ENCODE measurements around the gene SLC30A7.
"Not testable (repeated sequence)": the region's sequence is repeated elsewhere in the genome, so short reads cannot be mapped to it uniquely, and the experiment has no call there.

The SLC30A7 gene

DNA sequence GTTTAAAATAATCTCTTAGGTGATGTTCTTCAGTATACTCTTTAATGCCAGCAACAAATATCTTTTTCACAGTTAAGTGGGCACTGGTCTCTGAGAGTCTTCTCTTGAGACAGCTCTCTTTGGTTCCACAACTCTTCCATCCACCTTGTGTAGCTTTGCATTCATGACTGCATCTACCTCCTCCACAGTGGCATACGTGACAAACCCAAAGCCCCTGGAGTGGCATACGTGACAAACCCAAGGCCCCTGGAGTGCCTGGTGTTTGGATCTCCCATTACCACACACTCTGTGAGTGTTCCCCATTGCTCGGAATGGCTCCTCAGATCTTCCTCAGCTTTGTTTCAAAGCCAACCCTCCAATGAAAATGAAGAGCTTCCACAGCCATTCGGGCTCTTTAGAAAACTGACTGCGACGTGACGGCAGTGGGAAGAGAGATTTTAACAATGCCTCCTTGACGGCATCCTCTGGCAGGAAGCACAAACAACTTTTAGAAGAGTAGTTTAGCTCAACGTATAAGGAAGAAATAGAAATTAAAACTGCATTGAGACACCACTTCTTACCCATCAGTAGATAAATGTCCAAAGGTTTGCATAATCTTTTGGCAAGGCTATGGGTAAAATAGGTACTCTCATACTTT is 45.8 kb downstream of the SLC30A7 start:
- Mint-ChIP-seq H3K36me3 (ENCODE audit: low read depth) (peaks cover 88% of the 10 kb centered on the region), H3K27me3 (peaks cover 4% of the 10 kb centered on the region), H3K27ac (peak overlapping the region; percentile 100), H3K4me1 (ENCODE audit: low read depth) (peaks cover 42% of the 10 kb centered on the region), H3K9me3 (peaks cover 16% of the 10 kb centered on the region), H3K4me3 (peak overlapping the region; percentile 85)

DNA sequence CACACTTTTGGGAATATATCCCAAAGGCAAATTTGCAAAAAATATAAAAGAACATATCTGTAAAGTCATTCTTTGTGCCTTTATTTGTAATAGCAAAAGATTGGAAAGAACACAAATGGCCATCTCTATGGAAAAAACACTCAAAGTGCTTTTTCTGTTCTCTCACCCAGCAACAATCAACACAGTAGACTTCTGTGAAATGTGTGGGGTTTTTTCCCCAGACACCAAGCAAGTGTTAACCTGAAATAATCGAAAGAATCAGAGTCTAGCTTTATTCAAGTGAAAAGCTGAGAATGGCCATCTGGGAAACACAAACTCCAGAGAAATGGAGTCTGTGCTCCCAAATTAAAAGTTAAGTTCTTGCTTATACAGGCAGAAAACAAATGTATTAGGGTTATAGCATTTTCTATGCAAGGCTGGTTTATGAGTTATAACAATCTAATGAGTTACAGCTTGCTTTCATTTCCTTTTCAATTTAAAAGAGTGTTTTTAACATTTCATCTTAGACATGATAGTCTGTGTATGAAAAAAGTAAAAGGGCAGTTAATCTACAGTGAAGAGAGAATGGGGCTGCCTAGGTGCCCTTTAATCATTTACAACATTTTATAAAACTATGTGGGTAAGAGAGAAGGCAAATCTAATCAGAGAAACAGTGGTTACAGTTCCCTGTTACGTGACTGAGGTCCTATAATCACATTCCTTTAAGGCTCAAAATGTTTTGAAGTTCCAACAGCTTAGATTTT is 46.6 kb downstream of the SLC30A7 start:
- Mint-ChIP-seq H3K9me3 (peaks cover 21% of the 10 kb centered on the region), H3K27me3 (peaks cover 4% of the 10 kb centered on the region), H3K36me3 (ENCODE audit: low read depth) (peaks cover 89% of the 10 kb centered on the region), H3K27ac (no peak overlapping the region), H3K4me1 (ENCODE audit: low read depth) (peaks cover 47% of the 10 kb centered on the region), H3K4me3 (no peak overlapping the region)

DNA sequence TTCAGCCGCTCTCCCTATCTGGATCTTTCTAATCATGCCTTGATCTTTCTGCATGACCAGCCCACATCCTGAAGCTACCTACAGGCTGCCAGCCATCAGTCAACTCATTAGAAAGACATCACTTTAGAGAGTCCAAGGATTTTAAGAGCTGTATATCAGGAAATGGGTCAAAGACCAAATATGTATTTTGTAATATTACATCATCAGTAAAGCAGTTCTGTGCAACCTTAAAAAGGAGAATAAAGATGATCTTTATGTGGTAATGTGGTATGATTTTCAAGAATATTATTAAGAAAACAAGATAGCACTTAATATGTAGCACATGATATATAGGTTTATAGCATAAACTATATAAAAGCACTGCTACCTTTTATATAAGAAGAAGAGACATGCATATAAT is 47.6 kb downstream of the SLC30A7 start:
- Mint-ChIP-seq H3K27ac (no peak overlapping the region), H3K36me3 (ENCODE audit: low read depth) (peaks cover 89% of the 10 kb centered on the region), H3K27me3 (peaks cover 4% of the 10 kb centered on the region), H3K4me1 (ENCODE audit: low read depth) (peaks cover 58% of the 10 kb centered on the region), H3K9me3 (peaks cover 29% of the 10 kb centered on the region), H3K4me3 (no peak overlapping the region)

DNA sequence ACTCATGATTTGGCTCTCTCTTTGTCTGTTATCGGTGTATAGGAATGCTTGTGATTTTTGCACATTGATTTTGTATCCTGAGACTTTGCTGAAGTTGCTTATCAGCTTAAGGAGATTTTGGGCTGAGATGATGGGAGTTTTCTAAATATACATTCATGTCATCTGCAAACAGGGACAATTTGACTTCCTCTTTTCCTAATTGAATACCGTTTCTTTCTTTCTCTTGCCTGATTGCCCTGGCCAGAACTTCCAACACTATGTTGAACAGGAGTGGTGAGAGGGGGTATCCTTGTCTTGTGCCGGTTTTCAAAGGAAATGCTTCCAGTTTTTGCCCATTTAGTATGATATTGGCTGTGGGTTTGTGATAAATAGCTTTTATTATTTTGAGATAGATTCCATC is 50.2 kb downstream of the SLC30A7 start:
- H3K36me3 Mint-ChIP-seq (ENCODE audit: low read depth), result peaks cover 95% of the 10 kb centered on the region
- not testable (repeated sequence) for H3K4me3 Mint-ChIP-seq, H3K27ac Mint-ChIP-seq, H3K27me3 Mint-ChIP-seq
- H3K4me1 Mint-ChIP-seq (ENCODE audit: low read depth), result peaks cover 79% of the 10 kb centered on the region
- peaks cover 37% of the 10 kb centered on the region for H3K9me3 Mint-ChIP-seq

DNA sequence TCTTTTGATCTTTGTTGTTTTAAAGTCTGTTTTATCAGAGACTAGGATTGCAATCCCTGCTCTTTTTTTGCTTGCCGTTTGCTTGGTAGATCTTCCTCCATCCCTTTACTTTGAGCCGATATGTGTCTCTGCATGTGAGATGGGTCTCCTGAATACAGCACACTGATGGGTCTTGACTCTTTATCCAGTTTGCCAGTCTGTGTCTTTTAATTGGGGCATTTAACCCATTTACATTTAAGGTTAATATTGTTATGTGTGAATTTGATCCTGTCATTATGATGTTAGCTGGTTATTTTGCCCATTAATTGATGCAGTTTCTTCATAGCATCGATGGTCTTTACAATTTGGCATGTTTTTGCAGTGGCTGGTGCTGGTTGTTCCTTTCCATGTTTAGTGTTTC is 51.9 kb downstream of the SLC30A7 start:
- H3K9me3 Mint-ChIP-seq, result peaks cover 42% of the 10 kb centered on the region
- not testable (repeated sequence) for H3K27me3 Mint-ChIP-seq, H3K4me3 Mint-ChIP-seq
- H3K36me3 Mint-ChIP-seq (ENCODE audit: low read depth), result peaks cover 95% of the 10 kb centered on the region
- H3K27ac Mint-ChIP-seq, result peak overlapping the region; percentile 53
- peaks cover 78% of the 10 kb centered on the region for H3K4me1 Mint-ChIP-seq (ENCODE audit: low read depth)

DNA sequence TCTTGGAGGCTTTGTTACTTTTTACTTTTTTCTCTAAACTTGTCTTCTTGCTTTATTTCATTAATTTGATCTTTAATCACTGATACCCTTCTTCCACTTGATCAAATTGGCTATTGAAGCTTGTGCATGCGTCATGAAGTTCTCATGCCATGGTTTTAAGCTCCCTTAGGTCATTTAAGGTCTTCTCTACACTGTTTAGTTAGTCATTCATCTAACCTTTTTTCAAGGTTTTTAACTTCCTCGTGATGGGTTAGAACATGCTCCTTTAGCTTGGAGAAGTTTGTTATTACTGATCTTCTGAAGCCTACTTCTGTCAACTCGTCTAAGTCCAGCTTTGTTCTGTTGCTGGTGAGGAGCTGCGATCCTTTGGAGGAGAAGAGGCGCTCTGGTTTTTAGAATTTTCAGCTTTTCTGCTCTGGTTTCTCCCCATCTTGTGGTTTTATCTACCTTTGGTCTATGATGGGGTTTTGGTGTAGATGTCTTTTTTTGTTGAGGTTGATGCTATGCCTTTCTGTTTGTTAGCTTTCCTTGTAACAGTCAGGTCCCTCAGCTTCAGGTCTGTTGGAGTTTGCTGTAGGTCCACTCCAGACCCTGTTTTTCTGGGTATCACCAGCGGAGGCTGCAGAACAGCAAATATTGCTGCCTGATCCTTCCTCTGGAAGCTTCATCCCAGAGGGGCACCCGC is 53.0 kb downstream of the SLC30A7 start:
- H3K4me1 Mint-ChIP-seq (ENCODE audit: low read depth), result peaks cover 80% of the 10 kb centered on the region
- peaks cover 95% of the 10 kb centered on the region for H3K36me3 Mint-ChIP-seq (ENCODE audit: low read depth)
- H3K27me3 Mint-ChIP-seq, result not testable (repeated sequence)
- peak overlapping the region; percentile 42 for H3K4me3 Mint-ChIP-seq
- peaks cover 52% of the 10 kb centered on the region for H3K9me3 Mint-ChIP-seq
- H3K27ac Mint-ChIP-seq, result peak overlapping the region; percentile 85

DNA sequence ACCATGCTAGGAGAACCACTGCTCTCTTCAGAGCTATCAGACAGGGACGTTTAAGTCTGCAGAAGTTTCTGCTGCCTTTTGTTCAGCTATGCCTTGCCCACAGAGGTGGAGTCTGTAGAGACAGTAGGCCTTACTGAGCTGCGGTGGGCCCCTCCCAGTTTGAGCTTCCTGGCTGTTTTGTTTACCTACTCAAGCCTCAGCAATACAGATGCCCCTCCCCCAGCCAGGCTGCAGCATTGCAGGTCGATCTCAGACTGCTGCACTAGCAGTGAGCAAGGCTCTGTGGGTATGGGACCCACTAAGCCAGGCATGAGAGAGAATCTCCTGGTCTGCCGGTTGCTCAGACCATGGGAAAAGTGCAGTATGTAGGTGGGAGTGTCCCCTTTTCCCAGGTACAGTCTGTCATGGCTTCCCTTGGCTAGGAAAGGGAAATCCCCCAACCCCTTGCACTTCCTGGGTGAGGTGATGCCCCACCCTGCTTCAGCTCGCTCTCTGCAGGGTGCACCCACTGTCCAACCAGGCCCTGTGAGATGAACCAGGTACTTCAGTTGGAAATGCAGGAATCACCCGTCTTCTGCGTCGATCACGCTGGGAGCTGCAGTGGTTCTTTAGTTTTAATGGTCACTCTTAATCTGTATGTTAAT is 53.7 kb downstream of the SLC30A7 start:
- peak overlapping the region; percentile 85 for H3K27ac Mint-ChIP-seq
- H3K4me3 Mint-ChIP-seq, result peak overlapping the region; percentile 7
- peaks cover 97% of the 10 kb centered on the region for H3K36me3 Mint-ChIP-seq (ENCODE audit: low read depth)
- not testable (repeated sequence) for H3K27me3 Mint-ChIP-seq
- peaks cover 86% of the 10 kb centered on the region for H3K4me1 Mint-ChIP-seq (ENCODE audit: low read depth)
- peaks cover 54% of the 10 kb centered on the region for H3K9me3 Mint-ChIP-seq

DNA sequence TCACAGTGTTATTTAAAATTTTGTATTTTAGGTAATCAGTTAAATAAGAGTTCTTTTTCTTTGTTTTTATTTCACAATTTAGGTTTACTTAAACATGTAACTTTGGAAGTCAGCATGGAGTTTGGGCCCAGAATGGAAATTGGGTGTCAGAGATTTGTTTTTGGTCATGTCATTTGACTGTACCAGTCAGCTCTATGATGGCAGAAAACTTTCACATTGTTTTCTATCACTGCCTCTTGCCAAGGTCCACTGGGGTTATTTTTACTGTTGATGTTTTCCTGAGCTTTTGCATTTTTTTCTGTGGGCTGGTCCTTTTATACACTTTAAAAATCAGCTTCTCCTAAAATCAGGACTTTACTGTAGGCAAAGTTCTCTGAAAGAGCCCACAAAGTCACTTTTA is 54.4 kb downstream of the SLC30A7 start:
- Mint-ChIP-seq H3K27ac (peak overlapping the region; percentile 49), H3K9me3 (peaks cover 54% of the 10 kb centered on the region), H3K4me1 (ENCODE audit: low read depth) (peaks cover 91% of the 10 kb centered on the region), H3K36me3 (ENCODE audit: low read depth) (peaks cover 90% of the 10 kb centered on the region), H3K4me3 (no peak overlapping the region), H3K27me3 (no peaks in the 10 kb centered on the region)

DNA sequence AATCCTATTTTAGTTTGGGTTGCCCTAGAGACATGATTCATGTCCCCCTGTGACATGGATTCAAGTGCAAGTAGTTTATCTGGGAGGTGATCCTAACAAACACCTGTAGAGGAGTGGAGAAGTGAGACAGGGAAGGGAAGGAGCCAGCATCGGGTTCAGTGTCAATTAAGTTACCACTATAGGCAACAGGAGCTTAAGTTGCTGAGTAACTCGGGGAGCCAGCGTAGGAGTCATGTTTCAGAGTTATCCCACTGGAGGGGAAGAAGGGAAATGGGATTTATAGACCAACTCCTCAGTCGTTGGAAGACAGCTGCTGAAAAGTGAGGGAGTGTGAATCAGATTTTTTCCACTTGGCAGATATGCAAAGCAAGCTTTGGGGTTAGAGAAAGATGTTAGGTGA is 54.9 kb downstream of the SLC30A7 start:
- no peak overlapping the region for H3K4me3 Mint-ChIP-seq

DNA sequence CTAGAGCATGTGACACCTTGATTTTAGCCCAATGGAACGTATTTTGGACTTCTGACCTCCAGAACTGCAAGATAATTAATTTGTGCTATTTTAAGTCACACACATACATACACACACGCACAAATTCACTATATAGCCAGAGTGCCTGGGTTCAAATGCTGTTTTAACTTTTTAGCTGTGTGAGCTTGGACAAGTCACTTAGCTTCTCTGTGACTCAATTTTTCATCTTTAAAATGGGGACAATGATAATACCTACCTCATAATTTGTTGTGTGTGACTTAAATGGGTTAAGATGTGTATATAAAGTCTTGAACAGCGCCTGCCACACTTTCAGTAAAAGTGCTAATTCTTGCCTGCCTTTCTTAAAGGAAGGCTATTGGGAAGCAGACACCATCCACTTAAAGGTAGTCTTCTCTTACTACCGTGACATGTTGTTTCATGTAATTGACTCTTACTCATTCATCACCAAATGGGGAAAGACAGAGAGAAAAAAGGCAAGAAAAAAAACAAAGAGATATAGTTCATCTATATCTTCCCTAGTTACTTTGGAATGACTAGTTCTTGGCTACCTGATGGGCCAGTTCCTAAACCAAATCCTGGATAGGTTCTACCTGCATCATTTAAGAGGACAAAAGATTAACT is 56.3 kb downstream of the SLC30A7 start:
- peaks cover 81% of the 10 kb centered on the region for H3K4me1 Mint-ChIP-seq (ENCODE audit: low read depth)
- peaks cover 82% of the 10 kb centered on the region for H3K36me3 Mint-ChIP-seq (ENCODE audit: low read depth)
- peaks cover 47% of the 10 kb centered on the region for H3K9me3 Mint-ChIP-seq
- no peaks in the 10 kb centered on the region for H3K27me3 Mint-ChIP-seq
- H3K4me3 Mint-ChIP-seq, result no peak overlapping the region
- peak overlapping the region; percentile 78 for H3K27ac Mint-ChIP-seq

More for the DNA sequence above, 54.9 kb downstream of the SLC30A7 start:
- Mint-ChIP-seq H3K27ac (peak overlapping the region; percentile 34), H3K27me3 (no peaks in the 10 kb centered on the region), H3K36me3 (ENCODE audit: low read depth) (peaks cover 85% of the 10 kb centered on the region), H3K4me1 (ENCODE audit: low read depth) (peaks cover 93% of the 10 kb centered on the region), H3K9me3 (peaks cover 54% of the 10 kb centered on the region)

DNA sequence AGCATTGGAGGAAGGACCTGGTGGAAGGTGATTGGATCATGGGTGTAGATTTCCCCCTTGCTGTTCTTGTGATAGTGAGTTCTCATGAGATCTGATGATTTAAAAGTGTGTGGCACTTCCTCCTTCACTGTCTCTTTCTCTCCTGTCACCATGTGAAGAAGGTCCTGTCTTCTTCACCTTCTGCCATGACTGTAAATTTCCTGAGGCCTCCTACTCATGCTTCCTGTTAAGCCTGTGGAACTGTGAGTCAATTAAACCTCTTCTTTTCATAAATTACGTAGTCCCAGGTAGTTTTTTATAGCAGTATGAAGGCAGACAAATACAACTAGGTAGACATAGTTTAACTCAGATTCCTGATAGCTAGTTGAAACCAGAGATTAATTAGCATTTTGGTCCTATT is 57.1 kb downstream of the SLC30A7 start:
- Mint-ChIP-seq H3K27ac (peak overlapping the region; percentile 78), H3K4me1 (ENCODE audit: low read depth) (peaks cover 74% of the 10 kb centered on the region)

DNA sequence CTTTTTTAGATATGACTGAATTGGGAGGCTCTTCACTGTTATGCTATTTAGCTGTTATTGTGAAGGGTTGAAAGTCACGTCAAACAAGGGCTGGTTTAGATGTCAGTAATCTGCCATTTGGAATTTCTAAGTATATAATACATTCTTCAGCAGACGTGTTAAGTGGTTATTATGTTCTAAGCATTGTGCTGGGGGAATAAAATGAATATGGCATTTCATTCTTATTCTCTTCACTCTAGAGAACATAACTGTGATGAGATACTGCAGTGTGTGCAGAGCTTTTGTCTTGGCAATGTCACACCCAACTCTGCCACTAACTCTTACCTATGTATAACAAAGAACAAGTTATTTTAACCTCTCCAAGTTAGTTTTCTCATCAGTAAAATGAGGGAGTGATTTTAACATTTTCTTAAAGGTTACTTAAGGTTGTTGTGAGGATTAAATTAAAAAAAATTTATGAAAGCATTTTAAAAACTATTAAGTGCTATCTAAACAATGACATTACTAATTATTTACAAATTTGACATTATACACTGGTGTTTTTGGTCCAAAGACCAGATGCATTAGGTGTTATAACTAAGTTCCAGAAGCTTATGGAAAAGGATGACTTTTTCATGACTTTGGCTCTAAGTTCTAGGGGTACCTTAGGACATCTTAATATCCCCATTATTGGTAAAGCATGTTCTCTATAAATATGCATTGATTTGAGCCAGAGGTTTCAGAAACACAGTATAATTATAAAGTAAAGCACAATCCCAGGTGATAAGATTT is 58.3 kb downstream of the SLC30A7 start:
- Mint-ChIP-seq H3K4me1 (ENCODE audit: low read depth) (peaks cover 65% of the 10 kb centered on the region), H3K36me3 (ENCODE audit: low read depth) (peaks cover 79% of the 10 kb centered on the region), H3K27ac (no peak overlapping the region), H3K4me3 (no peak overlapping the region), H3K27me3 (no peaks in the 10 kb centered on the region), H3K9me3 (peaks cover 33% of the 10 kb centered on the region)

More for the DNA sequence above, 57.1 kb downstream of the SLC30A7 start:
- not testable (repeated sequence) for H3K27me3 Mint-ChIP-seq
- H3K9me3 Mint-ChIP-seq, result peaks cover 39% of the 10 kb centered on the region
- H3K36me3 Mint-ChIP-seq (ENCODE audit: low read depth), result peaks cover 82% of the 10 kb centered on the region
- peak overlapping the region; percentile 2 for H3K4me3 Mint-ChIP-seq

DNA sequence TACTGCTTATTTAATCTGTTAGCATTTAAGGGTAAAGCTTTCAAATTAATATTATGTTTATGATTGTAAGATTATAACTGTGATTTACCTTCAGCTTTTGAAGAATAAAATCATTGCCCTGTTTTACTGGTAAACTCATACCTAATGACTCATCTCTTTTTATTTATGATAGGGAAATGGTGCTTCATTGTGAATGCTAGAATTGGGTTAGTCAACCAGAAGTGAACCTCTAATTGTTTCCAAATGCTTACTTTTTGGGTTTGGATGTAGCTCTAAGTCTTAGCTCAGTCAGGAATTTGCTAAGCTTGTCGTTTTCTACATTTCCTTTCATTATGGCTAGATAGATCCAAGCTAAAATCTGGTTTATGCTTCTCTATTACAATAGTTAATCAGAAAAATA is 59.4 kb downstream of the SLC30A7 start:
- Mint-ChIP-seq H3K9me3 (peaks cover 33% of the 10 kb centered on the region), H3K27me3 (no peaks in the 10 kb centered on the region), H3K27ac (no peak overlapping the region), H3K36me3 (ENCODE audit: low read depth) (peaks cover 80% of the 10 kb centered on the region), H3K4me3 (no peak overlapping the region), H3K4me1 (ENCODE audit: low read depth) (peaks cover 60% of the 10 kb centered on the region)

DNA sequence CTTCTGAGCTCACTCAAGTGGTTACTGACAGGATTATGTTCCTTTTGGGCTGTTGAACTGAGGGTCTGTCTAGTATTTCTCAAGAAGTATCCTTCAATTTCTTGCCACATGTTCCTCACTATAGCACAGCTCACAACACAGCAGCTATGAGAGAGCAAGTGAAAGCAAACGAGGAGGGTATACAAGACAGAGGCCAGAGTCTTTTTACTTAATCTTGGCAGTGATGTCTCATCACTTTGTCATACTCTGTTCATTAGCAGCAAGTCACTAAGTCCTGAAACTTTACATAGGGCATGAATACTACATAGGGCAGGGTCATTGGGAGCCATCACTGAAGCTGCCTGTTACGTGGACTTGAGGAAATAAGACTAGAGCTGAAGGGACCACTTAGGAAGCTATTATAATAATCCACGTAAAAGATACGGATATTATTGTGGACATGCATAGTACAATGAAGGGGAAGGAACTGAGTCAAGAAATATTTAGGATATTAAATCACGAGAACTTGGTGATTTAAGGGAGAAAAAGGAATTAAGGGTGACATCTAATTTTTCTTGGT is 63.7 kb downstream of the SLC30A7 start:
- peaks cover 75% of the 10 kb centered on the region for H3K36me3 Mint-ChIP-seq (ENCODE audit: low read depth)

More for the DNA sequence above, 63.7 kb downstream of the SLC30A7 start:
- Mint-ChIP-seq H3K27me3 (no peaks in the 10 kb centered on the region), H3K27ac (no peak overlapping the region), H3K9me3 (no peaks in the 10 kb centered on the region), H3K4me3 (no peak overlapping the region), H3K4me1 (ENCODE audit: low read depth) (peaks cover 35% of the 10 kb centered on the region)
